Activated naive CD4-positive, alpha-beta T cell treated with anti-CD3 and anti-CD28 coated beads, Interleukin-2, amount 50 U/mL, for 16 hours (primary cell): ENCODE data around the gene PCARE.

Experiments used
- DNase-seq: peaks from one replicate; pipeline ENCODE4 v3.0.0-alpha.2; 2020

The PCARE gene

DNA sequence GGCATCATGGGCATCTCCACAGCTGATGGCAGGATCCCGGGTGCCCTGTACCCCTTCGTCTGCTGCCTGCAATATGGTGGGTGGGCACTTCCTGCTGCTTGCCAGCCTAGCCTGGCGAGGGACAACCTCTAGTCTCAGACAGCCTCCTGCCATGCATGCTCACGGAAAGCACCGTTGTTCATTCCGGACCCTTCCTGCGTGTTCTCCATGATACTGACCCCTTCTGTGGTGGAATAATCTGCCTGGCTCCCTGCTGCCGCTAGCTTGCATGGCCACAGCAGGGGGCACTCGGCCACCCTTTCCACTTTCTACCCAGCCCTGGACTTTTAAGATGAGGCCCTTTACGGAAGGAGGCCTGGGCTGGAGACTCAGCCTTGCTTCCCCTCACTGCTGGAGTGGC, 12.0 kb downstream of the PCARE start:
- DNase-seq: no peak

DNA sequence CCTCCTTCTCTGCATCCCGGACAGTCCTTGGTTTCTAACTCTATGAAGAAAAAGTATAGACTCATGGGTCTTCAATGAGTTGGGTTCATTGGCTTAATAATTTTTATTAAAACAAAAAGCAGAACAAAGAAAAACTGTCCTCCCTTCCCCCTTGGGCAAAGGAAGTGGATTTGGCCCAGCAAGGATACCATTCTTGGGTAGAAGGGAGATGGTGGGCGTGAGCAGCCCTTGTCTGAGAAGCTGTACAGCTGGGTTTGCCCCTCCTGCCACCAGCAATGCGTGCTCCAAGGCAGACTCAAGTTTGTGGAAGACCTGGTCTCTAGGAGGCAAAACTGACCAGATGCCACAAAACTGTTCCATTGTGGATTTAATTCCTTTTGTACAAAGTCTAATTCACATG, 12.7 kb downstream of the PCARE start:
- DNase-seq: no peak

DNA sequence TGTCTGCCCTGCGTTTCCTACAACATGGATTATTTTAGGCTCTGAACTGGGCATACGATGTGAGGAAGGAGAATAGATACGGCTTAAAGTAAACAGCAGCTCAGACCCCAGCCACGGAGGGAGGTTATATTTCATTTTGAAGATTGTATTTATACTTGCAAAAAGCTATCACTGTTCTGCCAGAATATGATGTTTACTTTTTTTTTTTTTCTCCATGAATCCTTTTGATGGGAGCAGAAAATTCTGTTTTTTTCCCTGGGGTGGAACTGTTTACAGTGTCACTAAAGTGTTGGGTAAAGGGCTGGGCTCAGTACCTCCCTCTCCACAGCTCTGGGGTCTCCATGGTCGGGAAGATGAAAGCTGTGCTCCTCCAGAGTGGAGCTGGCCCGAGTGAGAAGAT, 13.1 kb downstream of the PCARE start:
- no peak for DNase-seq

DNA sequence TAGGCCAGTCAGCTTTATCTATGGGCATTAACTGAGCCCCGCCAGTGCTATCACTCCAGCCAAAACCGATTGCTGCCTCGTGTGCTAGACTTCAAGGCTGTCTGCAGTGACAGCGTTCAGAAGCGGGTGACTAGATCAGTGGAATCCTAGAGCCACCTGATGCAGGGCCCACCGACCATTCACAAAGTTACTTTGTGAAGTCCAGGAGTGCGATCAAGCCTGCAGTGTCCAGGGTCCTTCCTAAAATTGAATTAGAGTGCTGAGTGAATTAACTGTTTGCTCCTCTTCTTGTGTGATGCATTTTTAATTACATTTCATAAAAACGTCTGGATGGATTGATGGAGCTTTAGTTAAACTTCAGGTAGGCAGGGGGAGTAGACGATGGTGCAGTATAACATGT, 13.9 kb downstream of the PCARE start:
- DNase-seq: no peak

DNA sequence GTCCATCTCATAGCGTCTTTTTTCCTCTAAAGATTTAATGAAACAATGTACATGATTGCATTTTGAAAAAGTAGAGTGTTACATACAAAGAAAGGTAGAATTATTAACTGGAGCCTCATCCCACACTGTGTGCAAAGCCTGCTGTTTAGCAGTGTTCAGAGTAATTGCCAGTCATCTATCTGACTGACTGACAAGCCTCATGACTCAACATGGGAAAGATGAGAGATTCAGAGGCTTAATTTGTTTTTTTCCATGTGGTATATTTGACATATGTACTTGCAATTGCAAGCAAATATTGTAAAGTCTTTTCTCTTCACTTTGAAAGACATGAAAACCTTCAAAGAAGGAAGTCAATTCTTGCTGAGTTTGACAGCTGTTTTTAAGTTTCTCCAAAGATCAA, 14.7 kb downstream of the PCARE start:
- DNase-seq: no peak

DNA sequence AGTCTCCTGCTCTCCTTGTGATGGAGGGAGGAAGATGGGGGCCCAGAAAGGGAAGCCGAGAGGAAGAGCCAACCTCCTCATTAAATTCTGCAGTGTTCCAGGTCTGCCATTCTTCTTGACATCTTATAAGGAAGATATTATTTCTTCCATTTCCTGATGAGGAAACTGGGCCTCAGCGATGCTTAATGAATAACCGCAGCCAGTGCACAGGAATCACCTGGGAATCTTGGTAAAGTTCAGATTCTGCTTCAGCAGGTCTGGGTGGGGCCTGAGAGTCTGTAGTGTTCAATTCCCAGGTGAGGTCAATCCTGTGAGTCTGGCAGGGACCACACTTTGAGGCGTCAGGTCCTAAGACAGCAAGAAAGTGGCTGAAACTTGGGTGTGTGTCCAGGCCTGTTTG, 17.3 kb downstream of the PCARE start:
- DNase-seq: no peak

DNA sequence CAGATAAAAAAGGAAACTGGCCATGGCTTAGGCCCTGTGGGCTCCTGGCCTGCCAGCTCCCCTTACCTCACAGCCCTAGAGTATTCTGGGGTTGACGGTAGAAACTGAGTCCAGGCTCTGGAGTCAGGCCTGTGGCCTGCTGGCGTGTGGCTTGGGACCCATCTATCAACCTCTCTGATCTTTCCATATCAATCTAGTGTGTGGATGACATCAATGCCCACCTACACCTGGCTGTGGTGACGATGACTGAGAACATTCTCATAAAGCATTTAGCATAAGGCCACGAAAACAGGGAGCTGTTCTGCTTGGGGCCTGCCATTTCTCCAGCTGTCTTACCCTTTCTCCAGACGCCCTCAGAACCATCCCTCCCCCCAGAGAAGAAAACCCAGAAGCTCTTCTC, 17.9 kb downstream of the PCARE start:
- DNase-seq: no peak

DNA sequence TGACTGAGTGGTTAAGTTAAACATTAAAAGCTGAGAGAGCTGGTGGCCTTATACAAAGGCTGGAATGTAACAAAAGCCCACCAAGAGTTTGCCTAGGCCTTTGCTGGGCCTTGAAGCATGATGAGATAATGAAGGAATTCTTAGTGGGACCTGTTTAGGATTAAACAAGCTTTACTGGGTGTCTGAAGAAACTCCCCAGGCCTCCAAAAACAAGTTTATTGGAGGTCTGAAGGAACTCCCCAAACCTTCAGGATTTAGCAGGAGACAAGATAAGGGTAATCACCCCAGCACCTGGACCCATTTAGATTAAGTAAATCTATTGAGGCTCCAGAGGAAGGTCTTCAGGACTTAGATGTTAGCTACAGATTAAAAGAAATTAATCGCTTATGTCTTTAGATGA, 18.7 kb downstream of the PCARE start:
- no peak for DNase-seq

DNA sequence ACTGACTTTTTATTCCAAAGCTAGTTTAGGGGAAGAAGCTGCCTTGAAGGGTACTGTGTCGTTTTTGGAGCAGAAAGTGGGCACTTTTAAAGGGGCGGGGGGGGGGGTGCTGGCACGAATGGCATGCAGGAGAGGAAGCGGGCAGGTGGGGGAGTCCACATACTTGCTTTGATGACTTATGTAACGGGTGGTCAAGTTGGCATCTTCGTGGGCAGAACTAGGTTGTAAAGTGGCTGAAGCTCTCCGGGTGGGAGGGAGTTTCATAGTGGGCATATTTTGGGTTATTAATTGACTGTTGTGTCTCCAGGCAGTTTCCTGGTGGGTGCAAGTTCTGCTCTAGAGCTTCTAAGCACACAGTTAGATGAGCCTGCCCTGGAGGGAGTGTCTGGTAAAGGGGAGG, 19.9 kb downstream of the PCARE start:
- DNase-seq: no peak

DNA sequence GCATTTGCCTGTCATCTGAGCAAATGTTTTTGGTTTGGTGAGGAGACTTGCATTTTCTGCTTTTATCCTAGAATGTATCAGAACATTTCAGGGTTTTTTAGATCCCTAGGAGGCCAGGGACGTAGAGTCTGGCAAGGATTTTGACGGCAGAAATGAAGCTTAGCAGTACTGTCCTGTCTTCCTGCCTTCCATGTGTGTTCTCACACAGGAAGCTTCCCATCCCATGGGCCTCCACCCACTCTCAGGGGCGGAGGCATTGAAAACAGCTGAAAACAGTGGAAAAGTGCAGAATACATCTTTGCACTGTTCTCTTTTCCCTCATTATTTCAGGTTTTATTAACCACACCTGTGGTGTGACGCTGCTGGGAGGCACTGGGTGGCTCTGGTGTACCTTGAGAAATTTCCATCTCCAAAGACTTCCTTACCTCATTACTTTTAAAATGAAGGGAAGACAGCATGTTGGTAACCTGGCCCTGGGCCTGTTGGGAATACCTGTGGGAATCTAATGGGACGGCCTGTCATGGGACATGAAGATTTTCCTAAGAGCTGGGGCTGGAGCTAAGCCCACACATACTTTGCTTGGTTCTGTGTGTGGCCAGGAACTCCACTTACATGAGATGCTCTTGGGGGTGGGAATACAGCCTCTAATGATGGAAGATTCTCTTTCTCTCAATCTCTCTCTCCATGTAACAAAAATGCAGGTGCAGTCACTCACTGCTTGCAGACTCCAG, 20.5 kb downstream of the PCARE start:
- no peak for DNase-seq

DNA sequence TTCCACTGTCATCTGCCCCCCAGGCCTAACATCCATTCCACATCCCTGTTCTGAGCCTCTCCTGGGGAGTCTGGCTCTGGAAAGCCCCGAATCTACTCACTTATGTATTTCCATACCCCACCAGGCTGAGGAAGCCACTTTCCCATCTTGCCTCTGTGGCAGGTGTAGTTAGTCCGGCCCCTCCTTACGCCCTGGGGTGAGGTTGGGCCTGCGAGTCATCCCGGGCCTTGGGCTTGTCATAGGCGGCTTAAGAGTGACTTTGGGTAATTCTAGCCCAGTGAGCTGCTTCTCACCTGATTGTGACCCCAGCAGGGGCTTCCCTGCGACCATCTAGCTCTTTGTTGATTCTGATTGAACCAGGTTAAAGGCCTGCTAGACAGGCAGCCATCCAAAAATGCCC, 21.1 kb downstream of the PCARE start:
- DNase-seq: no peak

DNA sequence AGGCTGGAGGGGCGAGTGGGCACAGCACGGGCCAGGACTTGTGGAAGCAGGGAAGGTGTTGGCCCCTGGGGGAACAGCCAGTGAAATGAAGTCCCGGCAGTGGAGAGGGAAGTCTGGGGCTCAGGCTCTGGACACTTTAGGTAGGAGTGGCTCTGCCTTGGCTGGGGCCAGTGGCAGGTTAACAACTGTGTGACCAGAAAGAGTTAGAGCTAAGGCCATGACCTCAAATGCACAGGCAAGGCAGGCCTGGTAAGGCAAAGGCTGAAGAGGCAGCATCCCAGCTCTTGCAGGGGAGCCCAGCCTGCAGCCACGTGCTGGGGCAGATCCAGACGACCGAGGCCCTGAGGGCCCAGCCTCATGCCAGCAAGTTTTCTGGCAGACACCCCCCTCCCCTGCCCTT, 21.5 kb downstream of the PCARE start:
- DNase-seq: no peak

DNA sequence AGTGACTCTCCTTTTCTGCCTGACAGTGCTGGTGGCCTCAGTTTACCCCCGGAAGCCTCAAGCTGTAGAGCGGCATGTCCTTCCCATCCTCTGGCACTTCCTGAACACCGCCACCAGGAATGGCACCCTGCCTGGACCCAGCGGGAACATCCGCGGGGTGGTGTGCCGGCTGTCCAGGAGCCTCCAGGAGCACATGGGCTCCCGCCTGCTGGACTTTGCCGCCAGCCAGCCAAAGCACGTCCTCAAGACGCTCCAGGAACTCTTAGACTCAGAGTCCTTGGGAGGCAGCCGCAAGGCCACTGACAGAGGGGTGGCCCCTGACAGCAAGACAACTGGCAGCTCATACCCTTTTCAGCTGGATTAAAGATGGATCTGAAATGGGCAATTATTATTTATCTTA, 22.6 kb downstream of the PCARE start:
- DNase-seq: no peak

DNA sequence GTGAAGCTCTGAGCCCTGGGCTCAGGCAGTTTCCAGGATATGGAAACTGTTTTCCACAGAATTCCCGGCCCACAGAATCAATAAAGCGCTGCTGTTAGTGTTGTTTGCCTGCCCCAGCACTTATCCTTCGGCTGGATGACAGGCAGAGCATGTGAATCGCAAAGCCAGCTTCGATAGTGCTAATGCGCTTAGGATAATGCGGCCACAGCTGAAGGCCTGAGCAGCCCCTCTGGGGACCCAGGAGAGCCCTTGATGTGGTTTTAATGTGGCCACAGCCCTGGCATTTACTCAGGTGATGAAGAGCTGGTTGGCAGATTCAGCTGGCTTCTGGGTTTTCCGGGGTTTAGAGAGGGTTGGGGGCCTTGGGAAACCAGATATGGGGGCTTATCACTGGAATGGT, 23.7 kb downstream of the PCARE start:
- no peak for DNase-seq

DNA sequence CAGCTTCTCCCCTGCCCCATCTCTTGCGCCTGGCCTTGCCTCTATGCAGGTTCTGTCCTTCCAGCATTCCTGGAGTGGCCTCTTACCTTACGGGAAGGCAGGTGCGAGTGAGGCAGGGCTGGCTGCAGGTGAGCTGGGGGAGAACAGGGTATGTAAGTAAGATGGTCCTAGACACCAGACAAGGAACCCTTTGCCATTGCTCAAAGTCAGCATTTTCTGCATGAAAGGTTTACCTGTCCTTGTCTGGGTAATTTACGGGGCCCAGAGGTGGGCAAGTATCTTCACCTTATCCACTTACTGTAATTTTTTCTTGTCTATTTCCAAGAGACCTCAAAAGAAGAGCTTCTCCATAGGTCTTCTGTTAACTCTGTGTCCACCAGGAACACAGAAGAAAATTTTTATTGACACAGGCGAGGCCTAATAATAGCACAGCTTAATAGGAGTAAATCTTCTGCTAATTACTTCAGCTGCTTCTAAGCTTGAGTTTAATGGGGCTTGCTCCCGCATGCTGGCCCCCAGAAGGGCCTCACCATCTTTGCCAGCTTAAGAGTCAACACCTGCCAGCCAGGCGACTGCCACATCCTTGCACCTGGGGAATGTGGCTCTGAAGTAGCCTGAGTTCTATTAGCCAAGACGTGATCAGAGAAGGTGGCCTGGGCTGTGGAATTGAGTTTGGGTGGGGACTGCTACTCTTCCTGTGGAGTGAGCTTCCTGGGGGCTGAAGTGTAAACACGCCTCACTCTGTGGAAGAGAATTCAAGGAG, 27.1 kb downstream of the PCARE start:
- no peak for DNase-seq

DNA sequence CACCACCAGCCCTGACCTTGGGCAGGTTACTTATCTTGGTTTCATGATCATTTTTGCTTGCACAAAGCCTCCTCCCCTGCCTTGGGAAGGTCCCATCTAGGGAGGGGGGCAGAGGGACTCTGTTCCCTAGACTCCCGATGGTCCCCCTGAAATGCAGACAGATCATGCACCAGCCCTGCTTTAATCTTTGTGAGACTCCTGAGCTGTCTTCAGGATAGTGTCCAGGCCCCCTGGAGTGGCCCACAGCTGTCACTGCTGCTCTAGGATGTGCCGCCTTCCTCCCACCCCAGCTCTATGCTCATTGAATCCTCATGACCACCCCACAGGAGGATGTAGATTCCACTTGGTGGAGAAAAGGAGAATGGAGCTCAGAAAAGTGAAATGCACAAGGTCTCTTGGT, 28.0 kb downstream of the PCARE start:
- DNase-seq: no peak

DNA sequence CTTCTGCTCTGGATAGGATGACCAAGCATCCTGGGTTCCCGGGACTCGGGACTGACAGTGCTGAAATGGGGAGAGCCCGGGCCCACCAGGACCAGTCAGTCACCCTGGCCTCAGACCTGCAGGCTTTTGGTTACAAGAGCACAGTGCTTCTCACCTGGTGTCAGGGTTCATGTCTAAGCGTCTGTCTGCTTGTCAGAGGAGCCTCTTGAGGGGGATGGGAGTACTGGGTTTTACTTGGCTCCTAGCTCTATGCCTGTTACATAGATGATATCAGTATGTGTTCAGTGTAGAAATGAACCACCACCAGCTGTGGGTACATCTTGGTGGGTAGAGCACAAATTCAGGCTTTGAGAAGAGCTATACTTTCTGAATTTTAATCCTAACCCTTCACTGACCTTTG, 29.9 kb downstream of the PCARE start:
- DNase-seq: no peak

DNA sequence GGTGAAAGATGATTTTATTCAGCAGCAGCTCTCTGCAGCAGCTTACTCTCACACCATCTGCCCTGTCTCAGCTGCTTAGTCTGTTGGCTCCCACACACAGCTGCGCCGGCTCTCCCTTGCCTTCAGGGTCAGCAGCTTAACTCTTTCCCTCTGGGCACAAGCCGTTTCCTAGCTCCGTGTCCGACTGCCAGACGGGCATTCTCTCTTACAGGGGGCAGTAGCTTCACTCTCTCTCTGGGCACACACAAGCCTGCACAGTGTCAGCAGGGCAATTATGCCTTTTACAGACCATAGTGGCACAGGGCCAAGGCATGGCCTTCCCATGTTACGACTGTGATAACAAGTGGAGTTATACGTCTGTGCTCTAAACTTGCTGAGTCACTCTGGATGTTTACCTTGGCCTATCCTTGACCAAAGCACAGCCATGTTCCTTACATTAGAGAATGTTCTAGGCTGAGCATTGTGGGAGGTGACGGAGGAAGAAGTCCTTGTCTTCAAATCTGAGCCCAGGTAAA, 31.7 kb downstream of the PCARE start:
- no peak for DNase-seq

DNA sequence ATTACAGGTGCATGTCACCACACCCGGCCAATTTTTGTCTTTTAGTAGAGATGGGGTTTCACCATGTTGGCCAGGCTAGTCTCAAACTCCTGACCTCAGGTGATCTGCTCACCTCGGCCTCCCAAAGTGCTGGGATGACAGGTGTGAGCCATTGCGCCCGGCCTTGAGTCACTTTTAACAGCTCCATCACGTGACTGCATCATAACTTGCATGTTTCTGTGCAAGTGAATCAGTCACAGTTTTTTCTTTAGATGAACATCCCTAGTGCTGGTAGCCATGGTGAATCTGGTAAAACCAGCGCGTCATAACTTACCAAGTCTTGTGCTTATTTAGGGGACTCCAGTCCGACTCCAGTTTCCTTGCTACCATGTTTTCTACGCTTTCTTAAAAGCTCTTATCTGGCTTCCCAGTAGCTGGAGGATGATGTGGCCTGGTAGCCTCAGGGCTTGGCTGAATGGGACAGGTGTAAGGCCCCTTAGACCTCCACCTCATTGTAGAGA, 33.1 kb downstream of the PCARE start:
- DNase-seq: no peak

DNA sequence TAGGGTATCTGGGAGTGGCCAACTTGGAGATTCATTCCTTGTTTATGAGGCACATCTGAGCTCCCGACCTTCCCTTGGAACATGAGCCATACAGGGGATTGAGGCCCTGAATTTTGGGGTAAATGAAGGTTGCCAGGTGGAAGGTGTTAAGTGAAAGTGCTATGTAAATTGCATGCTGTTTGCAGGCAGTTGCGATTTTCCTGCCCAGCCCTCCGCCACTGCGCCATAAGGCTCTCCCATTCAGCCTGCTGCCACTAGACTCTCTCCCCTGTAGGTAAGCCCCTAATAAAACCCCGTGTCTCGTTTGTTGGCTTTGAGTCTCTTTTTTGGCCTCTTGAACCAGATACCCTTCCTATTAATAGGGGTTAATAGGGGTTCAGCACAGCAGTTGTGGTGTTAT, 33.8 kb downstream of the PCARE start:
- DNase-seq: no peak

DNA sequence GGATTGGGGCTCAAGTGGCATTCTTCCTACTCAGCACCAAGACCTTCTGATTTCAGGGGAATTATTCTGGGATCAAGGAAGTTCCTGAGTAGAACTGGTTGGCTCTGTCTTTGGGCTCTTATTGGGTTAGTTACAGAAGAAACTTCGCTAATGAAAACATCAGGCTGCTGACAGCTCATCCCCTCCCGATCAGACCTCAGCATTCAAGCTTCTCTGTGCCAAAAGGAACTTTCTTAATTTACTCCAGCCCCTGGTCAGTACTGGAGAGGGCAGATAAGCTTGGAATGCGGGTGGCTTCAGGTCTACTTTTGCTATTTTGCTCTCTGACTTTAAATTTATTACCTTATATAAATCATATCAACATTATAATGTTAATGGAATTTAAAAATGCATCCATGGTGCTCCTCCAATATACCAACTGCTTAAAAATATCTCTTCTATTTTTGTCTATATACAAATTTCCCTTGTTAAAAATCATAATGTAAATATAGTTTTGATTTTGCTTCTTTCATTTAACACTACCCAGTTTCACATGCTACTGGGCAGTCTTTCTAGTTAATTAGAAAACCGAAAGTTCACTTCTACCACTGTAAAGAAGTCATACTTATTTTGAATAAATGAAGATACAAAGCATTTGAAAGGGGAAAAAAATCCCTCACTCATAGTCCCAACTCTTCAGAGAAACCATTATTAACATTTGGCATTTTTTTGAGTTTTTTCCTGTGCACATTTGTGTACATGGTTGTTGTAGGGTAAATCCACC, 34.4 kb downstream of the PCARE start:
- no peak for DNase-seq

DNA sequence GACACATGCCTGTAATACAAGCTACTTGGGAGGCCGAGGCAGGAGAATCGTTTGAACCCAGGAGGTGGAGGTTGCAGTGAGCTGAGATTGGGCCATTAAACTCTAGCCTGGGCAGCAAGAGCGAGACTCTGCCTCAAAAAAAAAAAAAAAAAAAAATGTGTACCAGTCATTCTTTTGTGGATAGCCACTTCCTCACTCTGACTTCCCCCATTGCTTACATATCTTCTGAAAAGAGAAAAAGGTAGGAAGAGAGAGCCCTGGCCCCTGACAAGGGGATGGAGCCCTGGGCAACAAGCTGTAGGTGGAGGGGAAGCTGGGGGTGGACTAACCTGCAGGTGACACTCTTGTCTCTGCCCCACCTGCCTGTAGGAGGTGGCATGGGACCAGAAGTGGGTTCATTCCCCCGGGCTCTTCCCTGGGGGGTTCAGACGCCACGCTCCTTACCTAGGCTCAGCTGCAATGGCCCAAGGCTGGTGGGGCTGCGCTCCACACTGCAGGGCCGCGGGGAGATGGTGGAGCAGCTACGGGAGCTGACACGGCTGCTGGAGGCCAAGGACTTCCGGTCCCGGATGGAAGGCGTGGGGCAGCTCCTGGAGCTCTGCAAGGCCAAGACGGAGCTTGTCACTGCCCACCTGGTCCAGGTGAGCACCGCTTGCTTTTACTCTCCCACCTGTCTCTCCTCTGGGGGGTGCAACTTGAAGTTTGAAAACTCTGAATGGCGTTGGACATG, 39.1 kb downstream of the PCARE start:
- no peak for DNase-seq

DNA sequence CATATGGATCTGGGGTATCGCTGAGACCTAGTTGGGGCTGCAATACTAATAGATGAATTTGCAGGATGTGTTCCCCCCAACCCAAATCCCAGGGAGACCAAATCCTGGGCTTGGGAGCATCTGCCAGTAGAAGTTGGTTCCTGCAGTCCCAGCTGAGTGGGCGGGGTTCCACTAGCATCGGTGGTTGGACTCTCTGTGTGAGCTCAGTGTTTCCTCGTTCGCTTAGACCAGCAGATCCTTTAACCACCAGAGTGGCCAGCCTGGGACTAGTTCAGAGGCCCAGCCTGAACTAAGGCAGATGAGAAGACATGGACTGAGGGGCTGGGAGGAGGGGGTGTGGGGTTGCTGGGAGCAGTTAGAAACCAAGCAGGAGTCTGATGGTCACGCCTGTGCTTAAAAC, 40.7 kb downstream of the PCARE start:
- DNase-seq: no peak
